Measurements from ENCODE around the gene NXNL1. TPM values are rescaled to one million over a fixed set of nuclear protein-coding genes. Genes with fewer than 3 reads are reported as not detected.

The NXNL1 gene
- total RNA-seq, 1 experiment from 2014 or later = not detected

DNA sequence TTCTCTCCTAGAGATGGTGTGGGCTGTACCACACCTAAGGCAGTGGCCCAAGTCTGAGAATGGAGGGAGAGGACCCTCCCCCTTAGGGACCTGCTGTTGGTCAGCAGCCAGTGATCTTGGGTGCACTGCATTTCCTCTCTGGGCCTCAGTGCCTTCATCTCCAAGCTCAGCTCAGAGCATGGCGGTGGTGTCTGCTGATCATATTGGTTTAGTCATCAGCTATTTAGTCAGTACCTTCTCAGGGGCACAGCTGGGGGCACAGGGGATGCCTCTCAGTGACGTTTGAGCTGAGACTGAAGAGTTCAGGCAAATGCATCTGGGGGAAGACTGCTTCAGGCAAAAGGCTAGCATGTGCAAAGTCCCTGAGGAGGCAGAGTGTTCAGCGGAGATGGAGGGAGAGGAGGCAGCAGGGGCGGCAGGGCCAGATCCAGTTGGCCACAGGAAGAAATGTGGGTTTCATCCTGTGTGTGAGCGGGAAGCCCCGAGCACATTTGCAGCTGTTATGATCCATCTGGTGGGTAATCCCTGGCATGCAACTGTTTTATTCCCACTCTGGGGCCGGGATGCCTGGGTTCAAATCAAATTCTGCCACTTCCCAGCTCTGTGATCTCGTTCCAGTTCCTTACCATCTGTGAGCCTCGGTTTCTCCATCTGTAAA lies 35.0 kb upstream of the NXNL1 start:
- Histone ChIP-seq H3K79me2 (ENCODE audit: insufficient read depth, low read length) (no peaks in the 10 kb centered on the region), H3K9me2 (ENCODE audit: insufficient read depth) (no peaks in the 10 kb centered on the region), H3K27me3 (ENCODE audit: insufficient read depth, low read length) (no peaks in the 10 kb centered on the region), H3K9ac (ENCODE audit: low read length) (no peak overlapping the region), H4K20me1 (ENCODE audit: insufficient read depth) (no peaks in the 10 kb centered on the region), H3K4me2 (ENCODE audit: low read length) (no peak overlapping the region), H2AFZ (ENCODE audit: low read depth, low read length, poor library complexity, severe bottlenecking) (no peak overlapping the region), H3K4me3 (replicated peaks in 1 of 2; ENCODE audit: low read depth in 1 of 2, low read length in 2 of 2) (no peak overlapping the region), H3K27ac (ENCODE audit: low read depth, low read length) (no peak overlapping the region), H3K9me3 (ENCODE audit: control insufficient read depth in 1 of 2, insufficient read depth in 1 of 2, low read depth in 1 of 2, low read length in 2 of 2) (no peaks in the 10 kb centered on the region), H3K36me3 (ENCODE audit: control insufficient read depth in 1 of 2, insufficient read depth in 2 of 2, low read length in 2 of 2) (no peaks in the 10 kb centered on the region; a peak in 2 of 4 replicates), H3K4me1 (ENCODE audit: control insufficient read depth in 1 of 2, insufficient read depth in 2 of 2, low read length in 2 of 2) (peaks cover 11 to 31% of the 10 kb centered on the region in 2 experiments)
- peak; percentile 14; the same call in 1 of the 2 replicates for TF ChIP-seq MAX (IDR thresholded peaks at IDR 0.05)
- no peak for TF ChIP-seq SIN3A (IDR thresholded peaks at IDR 0.05; ENCODE audit: low read depth)
- TF ChIP-seq EZH2 (IDR thresholded peaks at IDR 0.05) = no peak
- no peak for TF ChIP-seq ZFX (IDR thresholded peaks at IDR 0.05)
- TF ChIP-seq RAD21 (IDR thresholded peaks at IDR 0.05; ENCODE audit: low read depth) = no peak
- intact Hi-C loops (cut with micrococcal nuclease) = loop anchor here (2.0 to 5.0 kb wide), 2 partner anchors 55 to 272 kb away; no protein-coding TSS in a partner anchor
- ATAC-seq (no peak), DNase-seq (ENCODE audit: low read depth, low spot score) (no peak)
- ChIA-PET CTCF (interaction anchor here (0.6 to 1.8 kb wide), 25 partner anchors 8 to 364 kb away, joined by 3 to 8 read pairs (median 4); partner anchors contain the start of genes BABAM1, MVB12A and RPL18A), POLR2A (interaction anchor here (0.9 kb wide), 1 partner anchor 271 kb away, joined by 3 read pairs; no protein-coding TSS in a partner anchor), RAD21 (ENCODE audit: low non-redundant PET in 1 of 2, low total read pairs in 2 of 2, uncharacterized antibody in 2 of 2, unreplicated experiment in 2 of 2) (no interaction called here)
- no TSS peak for BruUV-seq (replicated peaks)

GRCh38 chr19:17491287-17491686 lies 30.6 kb upstream of the NXNL1 start:
- no peak overlapping the region for H3K27ac ChIP-seq (ENCODE audit: low read depth, low read length)
- H2AFZ ChIP-seq (ENCODE audit: low read depth, low read length, poor library complexity, severe bottlenecking) = no peak overlapping the region
- ATAC-seq = no peak
- no peak overlapping the region for H3K4me3 ChIP-seq (replicated peaks in 1 of 2; ENCODE audit: low read depth in 1 of 2, low read length in 2 of 2)
- CTCF ChIA-PET = no interaction called here
- POLR2A ChIA-PET = interaction anchor here (0.6 kb wide), 1 partner anchor 72 kb away, joined by 3 read pairs; no protein-coding TSS in a partner anchor
- H3K36me3 ChIP-seq (ENCODE audit: control insufficient read depth in 1 of 2, insufficient read depth in 2 of 2, low read length in 2 of 2) = no peaks in the 10 kb centered on the region
- RAD21 ChIA-PET (ENCODE audit: low non-redundant PET in 1 of 2, low total read pairs in 2 of 2, uncharacterized antibody in 2 of 2, unreplicated experiment in 2 of 2) = no interaction called here
- H3K79me2 ChIP-seq (ENCODE audit: insufficient read depth, low read length) = no peaks in the 10 kb centered on the region
- no peaks in the 10 kb centered on the region for H3K9me2 ChIP-seq (ENCODE audit: insufficient read depth)
- intact Hi-C loops (cut with micrococcal nuclease) = no loop called here
- DNase-seq (ENCODE audit: low read depth, low spot score) = no peak
- no peaks in the 10 kb centered on the region for H4K20me1 ChIP-seq (ENCODE audit: insufficient read depth)
- H3K4me1 ChIP-seq (ENCODE audit: control insufficient read depth in 1 of 2, insufficient read depth in 2 of 2, low read length in 2 of 2) = peaks cover 15 to 35% of the 10 kb centered on the region in 2 experiments
- H3K9me3 ChIP-seq (ENCODE audit: control insufficient read depth in 1 of 2, insufficient read depth in 1 of 2, low read depth in 1 of 2, low read length in 2 of 2) = no peaks in the 10 kb centered on the region
- H3K27me3 ChIP-seq (ENCODE audit: insufficient read depth, low read length) = no peaks in the 10 kb centered on the region
- BruUV-seq (replicated peaks) = no TSS peak
- no peak overlapping the region for H3K9ac ChIP-seq (ENCODE audit: low read length)
- H3K4me2 ChIP-seq (ENCODE audit: low read length) = no peak overlapping the region
- TF ChIP-seq ZNF274 (IDR thresholded peaks at IDR 0.05; ENCODE audit: low read depth, low read length) (no peak), SRF (IDR thresholded peaks at IDR 0.05; ENCODE audit: low read depth) (no peak), CBX3 (IDR thresholded peaks at IDR 0.05; ENCODE audit: low read depth) (no peak), ATF3 (IDR thresholded peaks at IDR 0.05) (no peak), YY1 (IDR thresholded peaks at IDR 0.05; ENCODE audit: extremely low read depth, insufficient replicate concordance, low read depth, low read length) (no peak), JUND (IDR thresholded peaks at IDR 0.05) (no peak), REST (IDR thresholded peaks at IDR 0.05; ENCODE audit: low read depth) (no peak), EGR1 (IDR thresholded peaks at IDR 0.05; ENCODE audit: low read depth) (no peak)
- TF ChIP-seq, protein P1, sequence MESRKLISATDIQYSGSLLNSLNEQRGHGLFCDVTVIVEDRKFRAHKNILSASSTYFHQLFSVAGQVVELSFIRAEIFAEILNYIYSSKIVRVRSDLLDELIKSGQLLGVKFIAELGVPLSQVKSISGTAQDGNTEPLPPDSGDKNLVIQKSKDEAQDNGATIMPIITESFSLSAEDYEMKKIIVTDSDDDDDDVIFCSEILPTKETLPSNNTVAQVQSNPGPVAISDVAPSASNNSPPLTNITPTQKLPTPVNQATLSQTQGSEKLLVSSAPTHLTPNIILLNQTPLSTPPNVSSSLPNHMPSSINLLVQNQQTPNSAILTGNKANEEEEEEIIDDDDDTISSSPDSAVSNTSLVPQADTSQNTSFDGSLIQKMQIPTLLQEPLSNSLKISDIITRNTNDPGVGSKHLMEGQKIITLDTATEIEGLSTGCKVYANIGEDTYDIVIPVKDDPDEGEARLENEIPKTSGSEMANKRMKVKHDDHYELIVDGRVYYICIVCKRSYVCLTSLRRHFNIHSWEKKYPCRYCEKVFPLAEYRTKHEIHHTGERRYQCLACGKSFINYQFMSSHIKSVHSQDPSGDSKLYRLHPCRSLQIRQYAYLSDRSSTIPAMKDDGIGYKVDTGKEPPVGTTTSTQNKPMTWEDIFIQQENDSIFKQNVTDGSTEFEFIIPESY (IDR thresholded peaks at IDR 0.05; ENCODE audit: extremely low read depth, insufficient replicate concordance, low read length) = no peak
